Nephron (organoid): Measurements from ENCODE around the gene CLNK.

ENCODE experiments used
- H3K27ac Mint-ChIP-seq, 3 experiments: 2 replicates each; pipeline ENCODE4 v1.8.0; 2020; ENCODE audit warnings: mixed read lengths in 3 of 3, mild to moderate bottlenecking in 2 of 3, moderate library complexity in 1 of 3
- H3K27me3 Mint-ChIP-seq: 2 replicates; pipeline ENCODE4 v1.8.0; 2021; ENCODE audit warnings: low read depth, mild to moderate bottlenecking, moderate library complexity, mixed read lengths
- H3K36me3 Mint-ChIP-seq: 2 replicates; pipeline ENCODE4 v1.8.0; 2020; ENCODE audit warnings: low read depth, mixed read lengths
- H3K4me1 Mint-ChIP-seq: 2 replicates; pipeline ENCODE4 v1.8.0; 2020; ENCODE audit warnings: mixed read lengths
- H3K4me3 Mint-ChIP-seq, 3 experiments: 2 replicates each; pipeline ENCODE4 v1.8.0; 2020; ENCODE audit warnings: mild to moderate bottlenecking in 3 of 3, mixed read lengths in 3 of 3, moderate library complexity in 2 of 3
- H3K9me3 Mint-ChIP-seq: 2 replicates; pipeline ENCODE4 v1.8.0; 2020; ENCODE audit warnings: mixed read lengths
- CTCF ChIP-seq, 3 experiments: fragments of 200-600 bp; sonication (generic); IDR thresholded peaks; one replicate each; pipeline ENCODE4 v1.5.0; 2021; ENCODE audit warnings: antibody characterized with exemption in 3 of 3; ENCODE audit not compliant: unreplicated experiment in 3 of 3

The CLNK gene

GRCh38 chr4:10599574-10599973, 85.0 kb downstream of the CLNK start:
- H3K27ac Mint-ChIP-seq = no peak overlapping the region
- H3K36me3 Mint-ChIP-seq = no peaks in the 10 kb centered on the region
- TF ChIP-seq CTCF (IDR thresholded peaks at IDR 0.05; ENCODE audit: unreplicated experiment in 3 of 3) = no peak
- H3K9me3 Mint-ChIP-seq = no peaks in the 10 kb centered on the region
- H3K4me1 Mint-ChIP-seq = peaks cover 3% of the 10 kb centered on the region
- no peak overlapping the region for H3K4me3 Mint-ChIP-seq
- H3K27me3 Mint-ChIP-seq = peaks cover 4% of the 10 kb centered on the region

DNA sequence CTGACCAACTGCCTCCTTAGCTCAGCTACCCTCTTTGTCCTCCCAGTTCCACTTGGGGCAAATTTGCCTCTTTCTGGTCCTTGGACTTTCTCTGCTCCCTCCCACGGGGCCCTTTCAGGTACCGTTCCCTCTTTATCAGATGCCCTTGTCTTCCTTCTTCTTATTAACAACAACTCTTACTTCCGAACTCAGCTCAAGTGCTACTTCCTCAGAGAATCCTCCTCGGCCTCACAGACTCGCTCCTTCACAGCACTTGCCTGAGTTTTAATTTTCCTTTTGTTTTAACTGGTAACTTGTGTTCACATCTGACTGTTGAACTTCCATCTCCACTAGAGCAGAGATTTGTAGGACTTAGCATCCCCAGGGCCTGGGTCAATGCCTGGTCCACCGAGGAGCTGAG, 85.7 kb downstream of the CLNK start:
- H3K27me3 Mint-ChIP-seq = peaks cover 4% of the 10 kb centered on the region
- no peak for TF ChIP-seq CTCF (IDR thresholded peaks at IDR 0.05; ENCODE audit: unreplicated experiment in 3 of 3)
- no peak overlapping the region for H3K4me3 Mint-ChIP-seq
- H3K4me1 Mint-ChIP-seq = peaks cover 3% of the 10 kb centered on the region
- H3K27ac Mint-ChIP-seq = no peak overlapping the region
- no peaks in the 10 kb centered on the region for H3K36me3 Mint-ChIP-seq
- H3K9me3 Mint-ChIP-seq = no peaks in the 10 kb centered on the region

- Mint-ChIP-seq H3K4me3 (no peak overlapping the region), H3K4me1 (peaks cover 3% of the 10 kb centered on the region), H3K27me3 (peaks cover 4% of the 10 kb centered on the region), H3K9me3 (no peaks in the 10 kb centered on the region), H3K36me3 (no peaks in the 10 kb centered on the region), H3K27ac (no peak overlapping the region)
- TF ChIP-seq CTCF (IDR thresholded peaks at IDR 0.05; ENCODE audit: unreplicated experiment in 3 of 3) = no peak
Measured at GRCh38 chr4:10596586-10597290, 87.8 kb downstream of the CLNK start.

GRCh38 chr4:10593130-10593529, 91.4 kb downstream of the CLNK start:
- no peak overlapping the region for H3K4me3 Mint-ChIP-seq
- H3K4me1 Mint-ChIP-seq = peaks cover 13% of the 10 kb centered on the region
- peaks cover 5% of the 10 kb centered on the region for H3K27me3 Mint-ChIP-seq
- no peaks in the 10 kb centered on the region for H3K9me3 Mint-ChIP-seq
- no peak overlapping the region for H3K27ac Mint-ChIP-seq
- no peak for TF ChIP-seq CTCF (IDR thresholded peaks at IDR 0.05; ENCODE audit: unreplicated experiment in 3 of 3)
- H3K36me3 Mint-ChIP-seq = no peaks in the 10 kb centered on the region

DNA sequence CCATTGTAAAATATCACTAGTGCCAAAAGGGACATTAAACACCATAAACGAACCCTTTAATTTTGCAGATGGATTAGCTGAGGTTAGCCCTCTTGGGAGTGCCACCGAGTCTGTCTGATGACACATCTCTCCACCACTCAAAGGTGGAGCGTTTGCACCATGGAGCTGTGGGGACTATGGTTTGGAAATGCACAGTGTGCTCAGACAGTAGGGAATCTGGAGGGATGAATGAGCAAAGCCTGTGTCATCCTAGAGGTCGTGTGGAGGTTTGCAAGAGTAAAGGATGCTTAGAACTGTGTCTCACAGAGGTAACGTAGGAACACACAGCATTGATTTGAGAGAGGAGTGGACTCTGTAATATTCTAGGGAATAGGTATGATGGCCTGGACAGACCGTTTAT, 93.7 kb downstream of the CLNK start:
- Mint-ChIP-seq H3K27ac (no peak overlapping the region), H3K4me1 (peaks cover 9% of the 10 kb centered on the region), H3K4me3 (no peak overlapping the region), H3K9me3 (no peaks in the 10 kb centered on the region), H3K36me3 (no peaks in the 10 kb centered on the region), H3K27me3 (peaks cover 5% of the 10 kb centered on the region)
- no peak for TF ChIP-seq CTCF (IDR thresholded peaks at IDR 0.05; ENCODE audit: unreplicated experiment in 3 of 3)

DNA sequence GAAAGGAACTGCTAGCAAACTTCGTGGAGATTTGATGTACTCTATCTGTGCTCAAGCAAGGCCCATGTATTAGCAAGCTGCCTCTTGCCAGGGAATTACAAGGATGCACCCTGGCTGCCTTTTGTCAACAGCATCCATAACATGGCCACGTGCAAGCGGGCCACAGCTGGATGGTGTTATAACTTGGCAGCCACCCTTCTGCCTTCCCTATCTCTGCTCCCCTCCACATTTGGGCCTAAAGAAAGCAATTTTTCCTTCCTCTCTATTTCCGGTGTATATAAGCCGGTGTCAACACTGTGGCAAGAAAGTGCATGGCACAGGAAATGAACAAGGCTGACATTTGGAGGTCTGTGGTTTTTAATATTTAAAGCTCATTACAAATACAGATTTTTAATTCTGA, 94.8 kb downstream of the CLNK start:
- Mint-ChIP-seq H3K36me3 (no peaks in the 10 kb centered on the region), H3K27me3 (peaks cover 5% of the 10 kb centered on the region), H3K4me3 (no peak overlapping the region), H3K4me1 (peaks cover 9% of the 10 kb centered on the region), H3K9me3 (no peaks in the 10 kb centered on the region), H3K27ac (no peak overlapping the region)
- no peak for TF ChIP-seq CTCF (IDR thresholded peaks at IDR 0.05; ENCODE audit: unreplicated experiment in 3 of 3)
